Daoy (cell line): ENCODE measurements around the gene SPATA3. TPM values are rescaled to one million over a fixed set of nuclear protein-coding genes. Genes with fewer than 3 reads are reported as not detected.

Source experiments
- DNase-seq: peaks from one replicate; pipeline ENCODE4 v3.0.0-alpha.2; 2015; ENCODE audit warnings: low read depth
- total RNA-seq: library from RNA; depleted of rRNA; stranded (reverse); fragments of >200 nt; shearing (Covaris generic); gene quantifications from 2 replicates; pipeline ENCODE4 v1.2.3, GENCODE V29; 2014

The SPATA3 gene
- total RNA-seq, 1 experiment from 2014 or later: not detected

GRCh38 chr2:231028889-231029288, 33.0 kb downstream of the SPATA3 start:
- no peak for DNase-seq

DNA sequence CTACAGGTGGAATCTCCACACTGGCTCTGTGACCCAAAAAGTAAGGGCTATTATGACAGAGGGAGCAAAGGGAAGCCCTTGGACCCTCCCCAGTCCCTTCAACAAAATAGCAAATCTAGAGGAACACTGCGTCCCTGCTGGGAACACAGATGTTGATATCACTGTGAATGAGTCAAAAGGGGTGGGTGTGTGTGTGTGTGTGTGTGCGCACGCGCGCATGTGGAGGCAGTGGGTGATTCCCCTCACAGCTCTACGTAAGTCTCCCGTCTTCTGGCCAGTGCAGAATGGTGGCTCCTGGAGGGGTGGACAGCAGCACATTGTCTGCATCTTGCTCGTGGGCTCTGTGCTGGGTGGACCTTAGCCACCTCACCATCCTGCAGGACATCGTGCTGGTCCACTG, 33.6 kb downstream of the SPATA3 start:
- no peak for DNase-seq

DNA sequence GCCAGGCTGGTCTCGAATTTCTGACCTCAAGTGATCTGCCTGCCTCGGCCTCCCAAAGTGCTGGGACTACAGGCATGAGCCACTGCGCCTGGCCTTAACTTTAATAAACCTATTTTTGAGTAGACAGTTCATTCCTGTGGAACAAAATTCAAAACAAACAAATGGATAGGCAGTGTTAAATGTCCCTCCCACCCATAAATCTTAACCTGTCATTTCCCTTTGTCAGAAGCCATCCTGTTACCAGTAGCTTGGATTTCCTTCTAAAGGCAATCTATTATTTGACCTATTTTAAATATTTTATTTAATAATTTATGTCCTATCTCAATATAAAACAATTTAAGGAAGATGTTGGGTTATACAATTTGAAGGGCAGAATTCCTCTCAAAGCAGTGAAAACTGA, 34.8 kb downstream of the SPATA3 start:
- no peak for DNase-seq

DNA sequence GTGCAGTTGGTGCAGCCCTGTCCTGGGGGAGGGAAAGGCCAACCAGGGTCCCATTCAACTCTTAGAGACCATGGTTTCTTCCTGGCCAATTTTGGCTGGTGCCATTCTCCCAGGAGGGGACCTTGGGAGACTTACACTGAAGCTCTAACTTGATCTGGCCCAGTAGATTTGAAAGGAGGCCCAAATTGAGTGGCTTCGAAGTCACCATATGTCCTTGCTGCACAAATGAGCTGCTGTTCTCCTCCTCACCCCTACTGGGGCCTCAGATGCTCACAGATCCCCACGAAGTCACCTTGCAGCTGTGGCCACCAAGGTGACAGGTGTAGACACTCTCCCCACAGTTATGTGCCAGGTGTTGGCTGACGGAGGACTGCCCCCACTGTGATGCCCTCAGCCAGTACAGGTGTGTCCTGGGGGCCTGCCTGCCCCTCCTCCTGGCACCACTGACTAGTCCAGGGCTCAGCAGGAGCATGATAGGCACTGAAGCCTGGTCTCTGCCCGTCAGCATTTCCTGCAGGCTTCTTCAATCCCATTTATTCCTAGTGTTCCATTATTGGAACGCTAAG, 36.7 kb downstream of the SPATA3 start:
- no peak for DNase-seq

DNA sequence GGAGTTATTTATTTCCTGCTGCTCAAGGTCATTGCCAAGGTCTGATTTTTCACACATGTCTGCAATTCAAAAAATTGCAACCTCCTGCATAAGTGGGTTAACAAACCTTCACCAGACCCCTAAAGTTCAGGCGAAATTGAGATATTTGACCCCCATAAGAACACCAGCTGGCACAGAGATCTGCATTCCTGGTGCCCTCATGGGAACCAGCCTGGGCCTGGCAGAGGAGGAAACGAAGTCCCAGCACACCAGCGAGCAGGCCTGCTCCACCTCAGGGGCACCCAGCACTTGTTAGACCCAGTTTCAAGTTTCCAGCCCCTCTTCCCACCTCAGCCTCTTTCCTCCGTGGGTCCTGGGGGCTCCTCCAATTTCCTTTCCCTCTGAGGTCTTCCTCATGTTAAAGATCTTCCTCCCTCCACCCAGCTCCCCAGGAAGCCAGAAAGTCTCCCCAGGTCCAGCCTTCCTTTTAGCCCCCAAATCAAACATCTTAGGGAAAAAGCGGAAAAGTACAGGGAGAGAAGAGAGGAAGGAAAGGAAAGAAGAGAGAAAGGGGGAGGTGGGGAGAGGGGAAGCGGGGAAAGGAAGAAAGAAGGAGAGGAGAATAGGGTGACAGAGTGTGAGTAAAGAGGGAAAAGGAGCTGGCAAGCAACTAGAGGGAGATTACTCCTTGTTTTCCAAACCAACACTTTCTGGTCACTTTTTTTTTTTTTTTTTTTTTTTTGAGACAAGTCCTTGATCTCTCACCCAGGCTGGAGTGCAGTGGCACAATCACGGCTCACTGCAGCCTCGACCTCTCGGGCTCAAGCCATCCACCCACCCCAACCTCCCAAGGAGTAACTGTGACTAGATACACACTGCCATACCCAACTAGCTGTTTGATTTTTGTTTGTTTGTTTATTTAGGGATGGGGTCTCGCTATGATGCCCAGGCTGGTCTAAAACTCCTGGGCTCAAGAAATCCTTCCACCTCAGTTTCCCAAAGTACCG, 37.5 kb downstream of the SPATA3 start:
- no peak for DNase-seq

- no peak for DNase-seq
These were observed 38.5 kb downstream of the SPATA3 start for GRCh38 chr2:231034291-231034882.

DNA sequence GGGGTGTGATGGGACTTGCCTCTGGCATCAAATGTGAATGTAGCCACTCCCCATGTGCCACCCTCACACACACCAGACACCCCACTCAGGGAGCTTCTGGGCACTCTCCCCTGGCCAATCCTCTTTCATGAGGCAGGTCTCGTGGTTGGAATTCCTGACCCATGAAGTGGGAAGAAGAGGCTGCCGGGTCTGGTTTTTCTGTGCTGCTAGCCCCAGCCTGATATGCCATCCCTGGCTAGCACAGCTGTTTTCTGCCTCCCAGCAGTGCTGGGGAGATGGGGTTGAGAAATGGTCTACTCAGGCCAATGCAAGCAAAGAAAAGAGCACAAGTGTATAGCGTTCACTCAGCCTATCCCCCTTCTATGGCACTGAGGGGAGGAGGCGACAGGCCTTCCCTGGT, 40.2 kb downstream of the SPATA3 start:
- no peak for DNase-seq

GRCh38 chr2:231036578-231037106, 40.7 kb downstream of the SPATA3 start:
- no peak for DNase-seq

DNA sequence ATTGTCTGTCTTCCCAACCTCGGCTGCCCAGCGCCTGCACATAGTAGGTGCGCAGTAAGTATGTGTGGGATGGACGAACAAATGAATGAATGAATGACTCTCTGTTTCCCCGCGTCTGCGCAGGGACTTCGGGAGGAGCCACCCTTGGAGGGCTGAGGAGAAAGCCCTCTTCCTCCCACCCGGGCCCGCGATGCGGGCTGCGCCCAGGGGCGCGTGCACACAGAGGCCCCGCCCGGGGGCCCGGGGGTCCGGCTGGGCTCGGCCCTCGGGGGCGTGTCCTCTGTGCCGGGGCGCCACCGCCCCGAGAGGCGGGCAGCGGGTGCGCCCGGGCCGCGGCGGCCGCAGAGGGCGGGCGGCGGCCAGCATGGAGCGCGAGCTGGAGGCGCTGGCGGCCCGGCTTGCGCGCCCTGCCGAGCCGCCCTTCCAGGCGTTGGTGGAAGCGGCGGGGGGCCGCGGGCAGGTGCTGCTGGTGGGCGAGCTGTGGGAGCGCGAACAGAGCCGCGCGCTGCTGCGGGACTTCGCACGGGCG, 41.3 kb downstream of the SPATA3 start, which contains the start of gene C2orf72:
Gene C2orf72 (plus strand): TSS at position 322 of the 529 bp plus-strand sequence. CDS start 43 bp downstream, at position 365.
- peak; percentile 24 for DNase-seq

DNA sequence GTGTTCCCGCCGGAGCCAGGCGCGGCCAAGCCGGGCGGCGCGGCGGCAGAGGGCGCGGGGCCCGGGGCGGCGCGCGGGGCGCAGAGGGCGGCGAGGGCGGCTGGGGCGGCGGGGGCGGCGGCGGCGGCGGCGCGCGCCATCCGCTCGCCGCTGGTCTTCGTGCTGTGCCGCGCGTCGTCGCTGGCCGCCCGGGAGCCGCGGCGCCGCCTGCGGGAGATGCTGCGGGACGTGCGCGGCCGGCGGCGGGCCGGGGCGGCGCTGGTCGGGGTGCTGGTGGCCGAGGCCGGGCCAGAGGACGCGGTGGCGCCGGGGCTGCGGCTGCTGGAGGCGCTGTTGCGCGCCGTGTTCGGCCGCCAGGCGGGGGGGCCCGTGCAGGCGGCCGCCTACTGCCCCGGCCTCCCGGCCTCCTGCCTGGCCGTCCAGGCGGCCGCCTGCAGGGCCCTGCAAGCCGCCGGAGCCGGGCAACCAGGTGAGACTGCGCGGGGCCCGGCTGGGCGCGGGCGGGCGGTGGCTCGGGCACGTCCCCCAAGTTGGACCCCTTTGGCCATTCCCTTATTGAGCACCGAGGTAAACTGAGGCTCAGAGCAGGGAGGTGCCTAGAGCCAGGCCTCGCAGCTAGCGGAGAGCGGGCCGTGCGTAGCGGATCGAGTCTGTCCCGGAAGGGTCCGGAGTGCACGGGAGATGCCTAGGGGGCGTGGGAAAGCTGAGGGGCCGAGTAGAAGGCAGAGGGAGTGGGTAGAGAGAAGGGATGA, 42.0 kb downstream of the SPATA3 start:
- peak; percentile 21 for DNase-seq

GRCh38 chr2:231038483-231039293, 42.8 kb downstream of the SPATA3 start:
- no peak for DNase-seq

- no peak for DNase-seq
These were observed 43.4 kb downstream of the SPATA3 start for GRCh38 chr2:231039294-231039664.

DNA sequence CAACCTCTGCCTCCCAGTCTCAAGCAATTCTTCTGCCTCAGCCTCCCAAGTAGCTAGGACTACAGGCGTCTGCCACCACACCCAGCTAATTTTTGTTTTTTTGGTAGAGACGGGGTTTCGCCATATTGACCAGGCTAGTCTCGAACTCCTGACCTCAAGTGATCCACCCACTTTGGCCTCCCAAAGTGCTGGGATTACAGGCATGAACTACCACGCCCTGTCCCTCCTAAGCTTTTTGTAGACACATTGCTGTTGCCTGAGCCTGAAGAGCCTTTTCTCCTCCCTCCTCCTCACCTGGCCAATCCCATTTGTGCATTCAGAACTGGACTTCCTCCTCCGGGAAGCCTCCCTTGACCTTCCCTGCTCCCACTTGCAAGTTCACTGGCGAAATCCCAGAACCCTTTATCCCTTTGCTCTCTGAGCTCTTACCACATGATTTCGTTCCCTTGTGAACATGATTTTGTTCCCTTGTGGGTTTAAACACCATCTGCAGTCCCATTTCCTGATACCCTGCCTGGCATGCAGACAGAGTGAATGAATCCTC, 44.0 kb downstream of the SPATA3 start:
- DNase-seq: no peak

GRCh38 chr2:231041061-231041689, 45.3 kb downstream of the SPATA3 start:
- no peak for DNase-seq

- DNase-seq: no peak
These were observed 47.9 kb downstream of the SPATA3 start for GRCh38 chr2:231043796-231044195.

GRCh38 chr2:231046916-231047273, 51.0 kb downstream of the SPATA3 start:
- DNase-seq: no peak

DNA sequence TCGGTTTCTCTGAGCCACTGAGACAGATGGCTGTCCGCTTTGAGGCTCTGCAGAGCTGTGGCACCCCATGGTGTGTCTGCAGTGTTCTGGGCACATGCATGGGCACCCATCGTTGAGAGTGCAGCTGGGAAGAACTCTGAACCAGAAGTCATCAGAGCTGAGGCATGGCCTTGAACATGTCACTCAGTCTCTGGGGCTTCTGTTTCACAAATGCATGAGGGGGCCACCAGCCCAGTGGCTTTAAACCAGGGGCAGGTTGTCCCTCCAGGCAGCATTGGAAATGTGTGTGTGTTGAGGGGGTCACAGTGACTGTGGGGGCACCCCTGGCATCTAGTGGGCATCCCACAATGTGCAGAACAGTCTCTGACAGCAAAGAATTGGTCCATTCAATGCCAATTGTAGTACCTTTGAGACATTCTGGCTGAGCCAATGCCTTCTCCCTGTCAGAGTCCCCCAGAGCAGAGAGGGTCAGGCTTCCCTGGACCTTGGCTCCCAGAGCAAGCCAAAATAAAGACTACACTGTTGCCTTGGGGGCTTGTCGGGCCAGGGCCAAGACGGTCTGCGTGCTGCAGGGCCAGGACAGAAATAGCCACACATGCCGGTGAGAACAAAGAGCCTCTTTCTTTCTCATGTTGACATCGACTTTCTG, 51.5 kb downstream of the SPATA3 start:
- no peak for DNase-seq

DNA sequence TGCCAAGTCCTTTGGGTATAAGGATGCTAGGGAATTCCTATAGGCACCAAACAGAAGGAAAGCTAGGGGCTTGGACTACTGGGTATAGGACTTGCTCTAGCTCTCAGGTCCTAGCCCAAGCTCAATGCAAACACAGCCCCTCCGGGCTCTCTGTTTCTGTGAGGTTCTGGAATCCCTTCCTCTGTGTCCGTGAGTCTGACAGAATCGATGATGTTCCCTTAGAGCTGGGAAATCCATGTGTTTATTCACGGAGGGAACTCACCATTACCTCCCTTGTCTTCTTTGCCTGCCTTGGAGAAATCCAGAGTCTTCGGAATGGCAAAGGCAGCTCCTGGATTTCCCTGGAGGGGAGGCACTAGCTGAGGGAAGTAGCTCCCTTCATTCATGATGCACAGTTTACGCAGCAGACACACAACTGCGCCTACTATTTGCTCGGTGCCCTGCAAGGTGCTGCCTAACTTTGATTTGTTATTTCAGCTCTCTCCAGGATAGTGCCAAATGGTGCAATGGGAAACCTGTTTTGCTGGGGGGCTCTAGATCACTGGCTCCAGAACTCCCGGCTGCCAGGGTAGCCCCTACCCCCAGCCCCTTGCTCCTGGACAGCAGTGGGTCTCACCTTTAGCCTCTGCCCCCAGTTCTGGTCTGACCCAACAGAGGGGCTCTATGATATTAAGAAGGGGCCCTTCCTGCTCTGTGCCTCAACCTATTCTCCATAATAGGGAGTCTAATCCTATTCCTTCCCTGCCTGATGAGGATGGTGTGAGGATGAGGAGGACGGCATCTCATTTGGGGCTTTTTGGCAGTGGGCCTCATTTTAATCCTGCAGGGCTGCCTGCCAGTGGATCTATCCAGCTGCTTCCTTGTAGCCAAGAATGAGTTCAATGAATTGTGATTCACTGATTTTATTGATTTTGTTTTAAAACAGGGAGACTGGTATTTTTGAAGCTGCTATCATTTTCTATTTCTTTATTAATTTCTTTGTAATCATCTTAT, 52.3 kb downstream of the SPATA3 start:
- no peak for DNase-seq
